Measurements from ENCODE around the gene VSTM4.

Gene VSTM4

GRCh38 chr10:49144058-49144720, 28.9 kb upstream of the VSTM4 start:
- no peak overlapping the region for H3K4me3 ChIP-seq (ENCODE audit: low read depth, low read length)
- no peak for DNase-seq (ENCODE audit: low read depth)
- TF ChIP-seq, protein P1, sequence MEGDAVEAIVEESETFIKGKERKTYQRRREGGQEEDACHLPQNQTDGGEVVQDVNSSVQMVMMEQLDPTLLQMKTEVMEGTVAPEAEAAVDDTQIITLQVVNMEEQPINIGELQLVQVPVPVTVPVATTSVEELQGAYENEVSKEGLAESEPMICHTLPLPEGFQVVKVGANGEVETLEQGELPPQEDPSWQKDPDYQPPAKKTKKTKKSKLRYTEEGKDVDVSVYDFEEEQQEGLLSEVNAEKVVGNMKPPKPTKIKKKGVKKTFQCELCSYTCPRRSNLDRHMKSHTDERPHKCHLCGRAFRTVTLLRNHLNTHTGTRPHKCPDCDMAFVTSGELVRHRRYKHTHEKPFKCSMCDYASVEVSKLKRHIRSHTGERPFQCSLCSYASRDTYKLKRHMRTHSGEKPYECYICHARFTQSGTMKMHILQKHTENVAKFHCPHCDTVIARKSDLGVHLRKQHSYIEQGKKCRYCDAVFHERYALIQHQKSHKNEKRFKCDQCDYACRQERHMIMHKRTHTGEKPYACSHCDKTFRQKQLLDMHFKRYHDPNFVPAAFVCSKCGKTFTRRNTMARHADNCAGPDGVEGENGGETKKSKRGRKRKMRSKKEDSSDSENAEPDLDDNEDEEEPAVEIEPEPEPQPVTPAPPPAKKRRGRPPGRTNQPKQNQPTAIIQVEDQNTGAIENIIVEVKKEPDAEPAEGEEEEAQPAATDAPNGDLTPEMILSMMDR (conservative IDR thresholded peaks at IDR 0.05; ENCODE audit: low read depth, low read length) = no peak

DNA sequence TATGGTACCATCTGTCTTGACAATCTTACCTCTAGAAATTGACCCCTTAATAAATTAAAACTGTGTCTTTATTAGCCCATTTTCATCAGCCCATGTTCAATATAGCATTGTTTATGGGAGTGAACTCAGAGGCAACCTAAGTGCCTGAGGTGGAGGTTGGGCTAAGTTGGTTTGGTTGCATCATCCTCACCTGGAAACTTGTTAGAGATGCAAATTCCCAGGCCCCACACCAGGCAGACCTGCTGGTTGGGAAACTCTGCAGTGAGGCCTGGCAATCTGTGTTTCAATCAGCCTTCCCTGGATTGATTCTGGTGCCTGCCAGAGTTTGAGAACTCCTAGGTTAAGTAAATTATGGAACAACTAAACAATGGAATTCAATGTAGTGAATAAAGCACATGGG, 27.9 kb upstream of the VSTM4 start:
- no peak for DNase-seq (ENCODE audit: low read depth)
- H3K4me3 ChIP-seq (ENCODE audit: low read depth, low read length) = no peak overlapping the region
- TF ChIP-seq, protein P1 (conservative IDR thresholded peaks at IDR 0.05; ENCODE audit: low read depth, low read length) = no peak

- H3K4me3 ChIP-seq (ENCODE audit: low read depth, low read length) = no peak overlapping the region
- TF ChIP-seq, protein P1 (conservative IDR thresholded peaks at IDR 0.05; ENCODE audit: low read depth, low read length) = no peak
- no peak for DNase-seq (ENCODE audit: low read depth)
Observed at GRCh38 chr10:49141541-49142332, 26.4 kb upstream of the VSTM4 start.

DNA sequence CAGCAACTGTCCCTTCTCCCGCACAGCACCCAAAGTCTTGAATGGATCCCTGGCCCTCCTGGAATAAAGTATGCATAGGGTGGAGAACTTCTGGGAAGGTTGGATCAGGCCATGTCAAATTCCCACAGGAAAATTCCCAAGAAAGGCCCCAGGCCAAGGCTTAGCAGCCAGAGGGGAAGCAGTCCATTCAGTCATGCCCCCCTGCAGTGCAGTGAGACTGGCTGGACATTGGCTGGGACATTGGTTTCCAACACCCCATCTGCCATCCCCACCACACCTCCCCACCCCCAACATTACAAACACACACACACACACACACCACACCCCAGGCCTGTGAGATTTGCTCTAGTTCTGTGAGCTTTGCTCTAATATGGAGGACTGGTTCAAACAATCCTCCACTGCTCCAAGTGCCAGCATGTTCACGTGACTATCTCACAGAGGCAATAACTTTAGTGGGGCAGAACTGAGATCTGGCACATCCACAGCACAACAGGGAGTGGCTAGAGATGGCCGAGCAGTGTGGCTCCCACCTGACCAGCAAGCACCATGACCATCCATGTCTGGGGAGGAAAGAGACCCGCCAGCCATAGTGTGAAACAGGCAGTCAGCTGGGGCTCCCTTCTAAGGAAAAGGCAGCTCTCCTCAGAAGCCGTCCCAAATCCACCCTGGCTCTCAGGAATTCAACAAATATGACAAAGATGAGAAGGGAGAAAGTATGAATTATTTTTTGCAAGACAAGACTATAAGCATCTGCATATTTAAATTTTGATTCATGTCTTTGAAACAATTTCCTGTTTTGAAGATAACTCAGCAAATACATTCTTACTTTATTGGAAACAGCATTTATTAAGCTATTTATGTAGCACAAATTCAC, 25.2 kb upstream of the VSTM4 start:
- DNase-seq (ENCODE audit: low read depth) = no peak
- TF ChIP-seq, protein P1 (conservative IDR thresholded peaks at IDR 0.05; ENCODE audit: low read depth, low read length) = no peak
- no peak overlapping the region for H3K4me3 ChIP-seq (ENCODE audit: low read depth, low read length)

- peak; percentile 72 for DNase-seq (ENCODE audit: low read depth)
- no peak overlapping the region for H3K4me3 ChIP-seq (ENCODE audit: low read depth, low read length)
- TF ChIP-seq, protein P1 (conservative IDR thresholded peaks at IDR 0.05; ENCODE audit: low read depth, low read length) = no peak
Observed at GRCh38 chr10:49139846-49140195, 24.5 kb upstream of the VSTM4 start.

GRCh38 chr10:49139028-49139845, 23.9 kb upstream of the VSTM4 start:
- H3K4me3 ChIP-seq (ENCODE audit: low read depth, low read length) = no peak overlapping the region
- TF ChIP-seq, protein P1 (conservative IDR thresholded peaks at IDR 0.05; ENCODE audit: low read depth, low read length) = no peak
- DNase-seq (ENCODE audit: low read depth) = peak; percentile 62
